Subcutaneous abdominal adipose tissue (tissue), 5 donors: ENCODE data around the gene HARBI1.

Experiments used
- H3K27ac ChIP-seq: one replicate; pipeline ENCODE4 v1.7.0; 2013; ENCODE audit warnings: low read depth, mild to moderate bottlenecking, inconsistent platforms, low read length, moderate library complexity
- H3K27me3 ChIP-seq, 5 donors: one replicate each; pipeline ENCODE4 v1.7.0; 2013; ENCODE audit warnings: low read length in 5 of 5, inconsistent platforms in 1 of 5; ENCODE audit not compliant: control insufficient read depth in 5 of 5, insufficient read depth in 4 of 5
- H3K36me3 ChIP-seq, 5 donors: one replicate each; pipeline ENCODE4 v1.7.0; 2013; ENCODE audit warnings: low read length in 5 of 5; ENCODE audit not compliant: control insufficient read depth in 5 of 5, insufficient read depth in 5 of 5
- H3K4me1 ChIP-seq, 5 donors: one replicate each; pipeline ENCODE4 v1.7.0; 2013; ENCODE audit warnings: low read length in 5 of 5, mild to moderate bottlenecking in 3 of 5, moderate library complexity in 1 of 5; ENCODE audit not compliant: control insufficient read depth in 5 of 5, insufficient read depth in 5 of 5
- H3K4me3 ChIP-seq, 5 donors: one replicate each; pipeline ENCODE4 v1.7.0; 2013; ENCODE audit warnings: low read length in 5 of 5, low read depth in 1 of 5
- H3K9ac ChIP-seq, 5 donors: one replicate each; pipeline ENCODE4 v1.7.0; 2013; ENCODE audit warnings: low read length in 5 of 5, mild to moderate bottlenecking in 4 of 5, moderate library complexity in 3 of 5
- H3K9me3 ChIP-seq, 5 donors: one replicate each; pipeline ENCODE4 v1.7.0; 2013; ENCODE audit warnings: low read length in 5 of 5; ENCODE audit not compliant: control insufficient read depth in 5 of 5
- donor health status: healthy.
- donor health status: healthy.
- donor health status: healthy.
- donor health status: healthy.
- donor health status: healthy.

HARBI1 gene

DNA sequence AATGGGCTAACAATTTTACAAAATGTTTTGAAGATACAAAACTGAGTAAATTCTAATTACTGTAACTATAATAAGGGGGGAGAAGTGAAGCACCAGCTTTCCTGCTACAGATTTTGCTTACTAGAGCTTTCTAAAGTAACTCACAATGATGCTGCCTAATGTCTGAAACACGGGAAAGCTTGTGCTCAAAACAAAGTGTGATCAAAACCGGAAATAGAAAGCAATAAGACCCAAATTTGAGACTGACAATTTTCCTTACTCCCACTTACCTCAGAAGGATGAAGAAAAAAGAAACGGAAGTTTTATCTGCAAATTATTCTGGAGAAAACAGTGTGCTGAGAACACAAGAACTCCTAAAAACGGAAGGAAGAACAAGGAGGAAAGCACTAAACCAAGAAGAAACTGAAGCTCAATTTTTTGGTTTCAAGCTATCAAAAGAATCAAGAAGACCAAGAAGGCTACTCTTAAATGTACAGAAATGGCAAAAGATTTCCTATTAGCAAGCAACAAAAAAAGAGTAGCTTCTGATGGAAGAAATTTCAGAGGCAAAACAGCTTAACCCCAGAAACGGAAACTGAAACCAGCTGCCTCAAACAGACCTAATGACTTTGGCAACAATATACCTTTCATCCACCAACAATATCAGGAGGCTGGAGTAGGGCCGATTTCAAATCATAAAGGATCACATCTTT is 56.6 kb downstream of the HARBI1 start:
- H3K4me3 ChIP-seq = peak overlapping the region; percentile 51 to 58 (median 54)
- peaks cover 0 to 26% (median 22%) of the 10 kb centered on the region in 5 donors for H3K4me1 ChIP-seq
- no peaks in the 10 kb centered on the region for H3K9me3 ChIP-seq
- H3K9ac ChIP-seq = peak overlapping the region; percentile 16 to 79 (median 64)
- H3K27me3 ChIP-seq = no peaks in the 10 kb centered on the region
- H3K36me3 ChIP-seq = no peaks in the 10 kb centered on the region
- peak overlapping the region; percentile 35 for H3K27ac ChIP-seq

DNA sequence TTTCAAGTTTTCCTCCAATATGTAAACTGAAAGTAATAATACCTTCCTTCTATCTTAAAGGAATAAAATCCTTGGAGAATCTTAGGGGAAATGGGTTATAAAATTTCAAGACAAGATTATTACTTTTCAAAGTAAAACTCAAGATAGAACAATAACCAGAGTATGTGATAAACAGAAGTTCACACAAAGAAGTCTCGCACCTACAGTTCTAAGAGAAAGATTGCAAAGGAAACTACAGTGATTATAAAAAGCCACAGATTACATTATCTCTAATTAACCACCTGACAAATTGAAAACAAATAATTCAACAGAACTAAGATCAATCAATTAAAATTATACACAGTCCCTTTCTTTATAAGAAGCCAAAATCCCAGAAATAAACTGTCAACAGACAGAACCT is 57.2 kb downstream of the HARBI1 start:
- Histone ChIP-seq H3K4me3 (peak overlapping the region in 1 of 5 donors; percentile 51), H3K27me3 (no peaks in the 10 kb centered on the region), H3K4me1 (peaks cover 2 to 32% (median 28%) of the 10 kb centered on the region in 5 donors), H3K36me3 (no peaks in the 10 kb centered on the region), H3K9ac (peak overlapping the region in 3 of 5 donors; percentile 42 to 79 (median 64)), H3K9me3 (no peaks in the 10 kb centered on the region), H3K27ac (peak overlapping the region; percentile 35)

DNA sequence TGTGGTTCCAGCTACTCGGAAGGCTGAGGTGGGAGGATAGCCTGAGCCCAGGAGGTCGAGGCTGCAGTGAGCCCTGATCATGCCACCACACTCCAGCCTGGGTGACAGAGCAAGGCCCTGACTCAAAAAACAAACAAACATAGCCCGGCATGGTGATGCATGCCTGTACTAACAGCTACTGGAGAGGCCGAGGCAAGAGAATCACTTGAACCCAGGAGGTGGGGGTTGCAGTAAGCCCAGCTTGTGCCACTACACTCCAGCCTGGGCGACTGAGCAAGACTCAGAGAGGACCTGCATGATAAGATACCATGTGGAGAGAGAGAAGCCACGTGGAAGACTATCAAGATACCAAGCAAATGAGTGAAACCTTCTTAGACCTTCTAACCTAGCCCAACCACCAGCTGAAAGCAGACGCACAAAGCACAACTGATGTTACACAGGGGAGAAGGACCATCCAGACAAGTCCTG is 59.3 kb downstream of the HARBI1 start:
- Histone ChIP-seq H3K36me3 (no peaks in the 10 kb centered on the region), H3K4me3 (no peak overlapping the region), H3K4me1 (peaks cover 10 to 50% (median 42%) of the 10 kb centered on the region in 5 donors), H3K9ac (no peak overlapping the region), H3K9me3 (no peaks in the 10 kb centered on the region), H3K27me3 (no peaks in the 10 kb centered on the region), H3K27ac (no peak overlapping the region)

DNA sequence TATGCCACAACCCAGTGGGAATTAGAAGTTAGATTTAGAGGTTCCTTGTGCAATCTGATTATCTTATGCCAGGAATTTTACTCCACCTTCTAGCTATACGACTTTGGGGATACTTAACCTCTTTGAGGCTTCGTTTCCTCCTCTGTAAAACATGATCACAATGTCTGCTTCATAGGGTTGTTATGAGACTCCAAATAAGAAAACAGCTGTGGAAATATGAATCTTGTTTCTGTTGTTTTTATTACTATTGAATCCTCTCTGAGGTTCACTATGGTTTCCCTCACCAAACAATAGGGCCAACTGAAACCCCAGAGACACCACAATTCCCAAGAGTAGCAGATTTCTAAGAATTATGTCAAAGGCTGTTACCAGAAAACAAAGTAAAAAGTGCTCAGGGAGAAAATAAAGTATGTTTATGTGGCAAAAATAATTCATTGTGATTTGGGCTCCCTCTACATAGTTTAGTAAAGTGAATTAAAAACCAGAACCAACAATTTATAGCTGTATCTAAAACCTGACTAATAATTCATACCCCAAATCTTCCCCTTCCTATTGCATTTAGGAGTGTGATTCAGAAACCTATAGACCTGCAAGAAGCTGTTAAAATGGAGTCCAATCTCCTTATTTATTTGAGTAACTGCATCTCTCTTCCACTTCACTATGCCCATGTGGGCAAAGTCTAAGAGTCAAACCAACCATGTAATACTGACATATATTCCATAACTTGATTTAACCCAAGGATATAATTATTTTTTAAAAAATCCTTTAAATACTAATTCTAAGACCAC is 61.6 kb downstream of the HARBI1 start:
- Histone ChIP-seq H3K4me3 (no peak overlapping the region), H3K4me1 (peaks cover 10 to 38% (median 35%) of the 10 kb centered on the region in 5 donors), H3K9ac (peak overlapping the region in 1 of 5 donors; percentile 30), H3K36me3 (no peaks in the 10 kb centered on the region), H3K9me3 (no peaks in the 10 kb centered on the region), H3K27ac (peak overlapping the region; percentile 91), H3K27me3 (no peaks in the 10 kb centered on the region)

DNA sequence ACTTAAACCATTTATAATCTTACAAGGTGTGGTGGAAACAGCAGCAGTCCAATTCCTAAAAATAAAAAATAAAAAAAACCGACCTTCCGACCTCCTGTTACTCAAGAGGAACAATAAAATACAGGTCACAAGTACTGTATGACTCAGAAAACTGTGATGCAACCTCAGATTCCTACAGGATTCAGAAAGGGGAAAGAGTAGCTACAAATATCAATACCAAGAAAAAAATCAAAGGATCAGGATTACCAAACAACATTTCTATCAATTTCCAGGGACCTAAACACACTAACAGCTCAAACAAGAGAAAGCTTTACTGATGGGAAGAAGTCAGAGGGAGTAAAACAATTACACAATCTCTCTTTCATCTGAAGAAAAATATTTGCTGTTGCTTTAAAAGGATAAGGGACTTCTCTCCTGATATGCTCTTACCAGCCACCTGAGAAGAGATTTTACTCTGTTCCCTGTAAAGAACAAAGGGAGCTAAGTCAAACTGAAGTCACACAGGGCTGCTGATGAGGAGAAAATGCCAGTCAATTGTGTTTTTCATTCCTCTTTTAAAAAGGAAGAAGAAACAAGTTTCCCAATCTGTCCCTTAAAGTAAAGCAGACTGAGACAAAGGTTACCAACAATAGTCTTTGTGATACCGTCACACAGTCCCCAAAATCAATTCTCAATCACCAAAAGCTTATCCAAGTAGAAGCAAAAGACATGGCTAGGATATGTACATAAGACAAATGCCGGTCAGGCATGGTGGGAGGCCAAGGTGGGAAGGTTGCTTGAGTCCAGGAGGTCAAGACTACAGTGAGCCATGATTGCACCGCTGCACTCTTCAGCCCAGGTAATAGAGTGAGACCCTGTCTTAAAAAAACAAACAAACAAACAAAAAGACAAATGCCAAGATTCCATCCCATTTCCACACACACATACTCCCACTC is 62.5 kb downstream of the HARBI1 start:
- H3K27me3 ChIP-seq = no peaks in the 10 kb centered on the region
- no peaks in the 10 kb centered on the region for H3K9me3 ChIP-seq
- peaks cover 10 to 29% (median 26%) of the 10 kb centered on the region in 5 donors for H3K4me1 ChIP-seq
- H3K27ac ChIP-seq = peak overlapping the region; percentile 91
- no peaks in the 10 kb centered on the region for H3K36me3 ChIP-seq
- no peak overlapping the region for H3K4me3 ChIP-seq
- peak overlapping the region in 3 of 5 donors; percentile 16 to 63 (median 30) for H3K9ac ChIP-seq

DNA sequence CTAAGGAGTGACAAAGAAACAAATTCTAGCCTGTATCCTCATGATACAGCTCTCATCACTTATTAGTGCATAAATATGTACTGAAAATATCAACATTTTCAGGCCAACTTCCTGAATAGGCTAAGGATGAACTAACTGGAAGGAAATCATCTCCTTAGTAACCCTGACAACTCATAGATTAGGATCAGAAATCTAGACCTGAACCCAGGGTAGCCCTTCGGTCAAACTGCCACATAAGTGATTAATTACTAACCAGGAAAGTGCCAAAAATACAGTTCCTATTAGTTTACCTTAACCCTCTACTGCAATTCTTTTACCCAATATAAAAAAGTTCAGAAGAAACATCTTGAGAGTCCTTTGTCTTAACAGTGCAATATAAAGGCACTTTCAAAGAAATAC is 63.2 kb downstream of the HARBI1 start:
- Histone ChIP-seq H3K9ac (peak overlapping the region in 1 of 5 donors; percentile 66), H3K36me3 (no peaks in the 10 kb centered on the region), H3K4me1 (peaks cover 10 to 29% (median 26%) of the 10 kb centered on the region in 5 donors), H3K27me3 (no peaks in the 10 kb centered on the region), H3K27ac (peak overlapping the region; percentile 91), H3K4me3 (peak overlapping the region in 2 of 5 donors; percentile 6 to 15), H3K9me3 (no peaks in the 10 kb centered on the region)
